Cardiac fibroblast (primary cell): ENCODE measurements around the gene SMPDL3B.

Source experiments
- DNase-seq, 2 donors: peaks; one replicate each; pipeline versions ENCODE4 v3.0.0 to v3.0.0-alpha.2; 2010; ENCODE audit warnings: low read depth in 2 of 2
- H3K4me3 ChIP-seq, 2 donors: replicated peaks in 1 of 2; 1 replicate in 1 of 2; 2 replicates in 1 of 2; pipeline ENCODE4 v1.5.1; 2011; ENCODE audit warnings: low read depth in 2 of 2, low read length in 2 of 2, mild to moderate bottlenecking in 2 of 2, moderate library complexity in 1 of 2
- CTCF ChIP-seq: IDR thresholded peaks from one replicate; pipeline ENCODE4 v1.5.1; 2011; ENCODE audit warnings: low read depth, mild to moderate bottlenecking, low read length, inconsistent platforms

The SMPDL3B gene

GRCh38 chr1:27968692-27969091, 33.9 kb downstream of the SMPDL3B start:
- no peak overlapping the region for H3K4me3 ChIP-seq
- TF ChIP-seq CTCF, result no peak
- peak; percentile 68 to 96 for DNase-seq

DNA sequence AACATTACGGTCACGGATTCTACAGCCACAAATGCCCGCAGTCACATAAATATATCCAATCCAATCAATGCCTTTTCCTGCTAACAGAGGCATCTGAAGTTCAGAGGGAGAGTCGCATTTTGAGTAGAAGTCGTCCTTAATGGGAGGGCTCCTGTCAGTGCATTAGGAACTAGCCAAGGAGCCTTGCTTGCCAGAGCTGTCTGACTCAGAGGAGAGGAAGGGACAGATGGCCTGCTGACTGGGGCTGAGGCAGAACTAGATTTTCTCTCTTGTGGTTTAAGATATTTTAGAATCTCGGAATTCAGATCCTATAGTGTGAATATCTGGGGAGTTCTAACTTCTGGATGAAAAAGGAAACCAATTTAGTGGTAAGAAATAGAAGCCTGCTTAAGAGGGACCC, 35.6 kb downstream of the SMPDL3B start:
- peak; percentile 78 to 86 for DNase-seq
- no peak overlapping the region for H3K4me3 ChIP-seq
- TF ChIP-seq CTCF, result no peak

- no peak overlapping the region for H3K4me3 ChIP-seq
These were observed 36.9 kb downstream of the SMPDL3B start for GRCh38 chr1:27971674-27972073.

DNA sequence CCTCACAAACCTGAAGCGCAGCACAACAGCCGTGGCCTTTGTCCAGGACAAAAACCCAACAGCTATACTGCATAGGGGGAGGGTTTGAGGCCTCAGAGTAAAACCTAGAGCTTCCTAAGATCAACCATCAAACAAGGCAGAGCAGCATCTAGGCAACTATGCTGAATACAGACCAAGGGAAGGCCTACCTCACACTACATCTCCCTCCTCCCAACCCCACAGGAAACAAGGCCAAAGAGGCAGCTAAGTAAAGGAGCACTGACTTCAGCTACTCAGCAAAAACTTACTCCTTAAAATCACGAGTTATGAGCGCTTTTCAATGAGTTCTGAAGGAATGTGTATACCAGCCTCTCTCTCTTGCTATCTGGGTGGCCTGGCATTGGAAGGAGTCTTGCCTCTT, 37.3 kb downstream of the SMPDL3B start:
- DNase-seq, result no peak
- H3K4me3 ChIP-seq, result no peak overlapping the region
- TF ChIP-seq CTCF, result no peak

More at GRCh38 chr1:27971674-27972073, 36.9 kb downstream of the SMPDL3B start:
- peak; percentile 59 to 77 for DNase-seq
- no peak for TF ChIP-seq CTCF

- H3K4me3 ChIP-seq, result no peak overlapping the region
- TF ChIP-seq CTCF, result no peak
- no peak for DNase-seq
These were observed 39.1 kb downstream of the SMPDL3B start for GRCh38 chr1:27973771-27974416.

GRCh38 chr1:27974417-27974781, 39.6 kb downstream of the SMPDL3B start:
- H3K4me3 ChIP-seq, result no peak overlapping the region
- no peak for TF ChIP-seq CTCF
- no peak for DNase-seq

DNA sequence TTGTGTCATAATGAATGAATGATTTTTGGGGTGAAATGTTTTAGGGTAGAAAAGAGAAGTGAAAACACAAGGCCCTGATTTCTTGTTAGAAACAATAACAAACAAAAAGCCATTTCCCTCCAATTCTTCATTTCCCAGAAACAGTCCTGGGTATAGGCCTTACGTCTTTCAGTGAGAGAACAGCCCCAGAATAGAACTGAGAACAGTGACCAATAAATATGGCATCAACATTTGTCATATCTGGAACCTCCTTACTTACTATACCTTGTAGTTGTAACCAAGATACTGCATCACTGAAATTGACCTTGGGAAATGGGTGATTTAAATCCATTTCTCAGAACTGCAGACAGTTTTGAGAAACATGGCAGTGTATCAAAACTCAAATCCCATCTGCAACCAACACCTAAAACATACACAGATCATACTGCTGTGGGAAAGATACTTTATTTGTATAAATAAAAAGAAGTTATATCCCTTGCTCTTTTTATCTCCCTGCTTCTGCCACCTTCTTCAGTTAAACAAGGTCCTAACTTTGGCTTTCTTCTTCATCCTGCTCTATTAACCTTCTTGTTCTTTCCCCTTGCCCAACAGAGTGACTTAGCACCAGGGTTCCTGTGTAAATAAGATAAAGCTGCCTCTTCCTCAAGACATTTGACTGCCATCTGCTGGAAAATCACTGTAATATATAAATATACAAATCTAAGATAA, 44.5 kb downstream of the SMPDL3B start:
- peak; percentile 38 for TF ChIP-seq CTCF
- H3K4me3 ChIP-seq, result no peak overlapping the region
- DNase-seq, result peak; percentile 86 to 90
